Pancreas (tissue), 10 donors: ENCODE results near the gene AP1G1. TPM values are rescaled to one million over a fixed set of nuclear protein-coding genes. Genes with fewer than 3 reads are reported as not detected.

Experiments used
- ATAC-seq, 4 donors: fragments of 200-7000 bp; cut with Tn5 transposase; one replicate each; pipeline versions ENCODE4 v1.8.0 to v1.9.1; 2020; ENCODE audit warnings: mild to moderate bottlenecking in 4 of 4, moderate library complexity in 4 of 4
- DNase-seq, 6 donors: peaks; one replicate each; pipeline ENCODE4 v3.0.0-alpha.2; 2020
- FAIRE-seq: peaks from 2 replicates; lab custom pipeline; 2012; peaks lifted over from hg19 to GRCh38; lab: Jason Lieb, UNC
- H3K27ac ChIP-seq, 4 donors: fragments of 200-600 bp; sonication (generic); 1 replicate in 3 of 4; 2 replicates in 1 of 4; pipeline versions ENCODE4 v1.5.0 to v1.8.0; 2020
- H3K27me3 ChIP-seq, 4 donors: fragments of 200-600 bp; one replicate each; pipeline ENCODE4 v1.8.0; 2021
- H3K36me3 ChIP-seq, 3 donors: fragments of 200-600 bp; sonication (generic) in 1 of 3; one replicate each; pipeline versions ENCODE4 v1.5.0 to v1.8.0; 2020 to 2021
- H3K4me1 ChIP-seq, 3 donors: fragments of 200-600 bp; one replicate each; pipeline ENCODE4 v1.8.0; 2021
- H3K4me3 ChIP-seq, 4 donors: fragments of 200-600 bp; sonication (generic) in 2 of 4; one replicate each; pipeline versions ENCODE4 v1.5.0 to v1.8.0; 2020 to 2021
- H3K9me3 ChIP-seq, 4 donors: fragments of 200-600 bp; one replicate each; pipeline ENCODE4 v1.8.0; 2021
- CTCF ChIP-seq, 4 donors: fragments of 200-600 bp; sonication (generic) in 3 of 4; IDR thresholded peaks; one replicate each; pipeline versions ENCODE4 v1.5.0 to v1.8.0; 2021; ENCODE audit warnings: antibody characterized with exemption in 4 of 4
- WGBS, 2 donors: extraction: QIAGEN DNeasy Blood & Tissue Kit; methylation state at CpG; one replicate each; pipeline ENCODE4 v1.1.7; 2013; 5-methylcytosine and 5-hydroxymethylcytosine counted together
- intact Hi-C, 3 donors: fragments of 100-400 bp; cut with DNase I; formaldehyde crosslinking; loops; one replicate each; pipeline versions ENCODE4 v1.11.1 to v1.14.2; 2022
- polyA plus RNA-seq, 2 donors: library from polyadenylated mRNA; stranded (reverse); fragments of 200-250 nt; gene quantifications; one replicate each; pipeline ENCODE4 v1.2.3, GENCODE V29; 2013
- total RNA-seq, 6 donors: library from RNA; stranded (reverse); fragmentation: NEBNext Ultra II Directional in 4 of 6; extraction: Animal tissue kit (Norgen Biotek cat#: 25700) in 4 of 6; gene quantifications; one replicate each; pipeline versions ENCODE4 v1.2.1 to v1.2.4, GENCODE V29; 2021 to 2023
- donor health status: healthy with polysubstance abuse.
- donor health status: DM: no; HTN: no; CAD: no; lungs with moderate emphysema.
- donor health status: DM: no; HTN: no; CAD: no.
- donor health status: control.
- donor health status: control.
- donor health status: Bipolar disorder and iron deficiency.
- donor health status: DM: yes; HTN: yes; CAD: no.
- donor health status: DM: no; HTN: no; CAD: no.
- donor health status: DM: no; HTN: no; CAD: no.
- donor health status: DM: yes; HTN: yes; CAD: no.

AP1G1 gene
- total and polyA plus RNA-seq, 8 donors = 15.3 to 50.8 (median 34.5) TPM

- FAIRE-seq (no peak), DNase-seq (no peak), ATAC-seq (no peak)
- TF ChIP-seq CTCF (IDR thresholded peaks at IDR 0.05) = no peak
- no peaks in the 10 kb centered on the region for H3K27me3 ChIP-seq
- H3K36me3 ChIP-seq = no peaks in the 10 kb centered on the region
- no peaks in the 10 kb centered on the region for H3K9me3 ChIP-seq
- intact Hi-C loops = no loop called here
- peak within 1 kb of the TSS; percentile 66 to 75 (median 73) for H3K27ac ChIP-seq
- H3K4me1 ChIP-seq = peaks cover 0 to 9% (median 0%) of the 10 kb centered on the region in 3 donors
- 8 to 9% methylated on average over 10 of the region's 10 CpGs for WGBS, 2 donors
- H3K4me3 ChIP-seq = peak within 1 kb of the TSS; percentile 74 to 90 (median 80)
Measured at GRCh38 chr16:71724320-71724751, 84.3 kb downstream of the AP1G1 start, which contains the start of gene PHLPP2. PHLPP2 (minus strand) TSS chr16:71724701; CDS start chr16:71714795, 9,906 bp downstream.

- WGBS, 2 donors = 0 to 1% methylated on average over 46 to 104 of the region's 104 CpGs
- Histone ChIP-seq H3K4me1 (peaks cover 0 to 9% (median 0%) of the 10 kb centered on the region in 3 donors), H3K27me3 (no peaks in the 10 kb centered on the region), H3K27ac (peak overlapping the region; percentile 66 to 75 (median 73)), H3K9me3 (no peaks in the 10 kb centered on the region), H3K4me3 (peak overlapping the region; percentile 74 to 90 (median 80)), H3K36me3 (no peaks in the 10 kb centered on the region)
- intact Hi-C loops = no loop called here
- no peak for TF ChIP-seq CTCF (IDR thresholded peaks at IDR 0.05)
- FAIRE-seq (no peak), ATAC-seq (peak; percentile 82 to 93 (median 90)), DNase-seq (peak; percentile 75 to 92 (median 84))
Measured at GRCh38 chr16:71723537-71724319, 84.9 kb downstream of the AP1G1 start.

DNA sequence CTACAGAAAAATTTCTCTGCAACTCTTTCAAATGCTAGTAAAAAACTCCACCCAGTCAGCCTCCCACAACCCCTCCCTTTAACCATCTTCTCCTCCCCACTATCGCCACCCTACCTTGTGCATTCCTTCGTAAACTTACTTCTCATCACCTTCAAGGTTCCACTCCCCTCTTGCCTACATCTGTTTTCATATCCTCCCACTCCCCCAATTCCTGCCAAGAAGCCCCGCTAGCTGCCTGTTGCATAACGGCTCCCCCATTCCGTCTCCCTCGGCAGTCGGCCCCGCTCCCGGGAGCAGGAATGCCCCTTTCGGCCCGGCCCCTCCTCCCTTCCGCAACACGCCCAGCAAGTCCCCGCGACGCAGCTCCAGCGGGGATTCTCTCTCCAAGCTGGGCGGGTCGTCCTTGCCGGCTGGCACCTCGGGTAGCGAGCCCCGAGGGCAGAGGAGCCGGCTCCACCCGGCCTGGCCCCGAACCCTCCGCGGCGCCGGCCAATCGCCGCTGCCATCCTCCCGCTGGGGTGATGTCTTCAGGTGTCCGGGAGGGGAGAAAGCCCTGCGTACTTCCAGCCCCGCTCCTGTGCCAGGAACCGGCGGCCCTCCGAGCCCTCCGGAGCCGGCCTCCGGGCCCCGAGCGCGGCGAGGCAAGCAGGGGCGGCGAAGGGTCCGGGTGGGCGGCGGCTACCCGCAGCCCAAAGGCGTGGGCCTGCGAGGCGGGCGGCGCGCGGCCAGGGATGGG, 85.7 kb downstream of the AP1G1 start:
- Histone ChIP-seq H3K36me3 (no peaks in the 10 kb centered on the region), H3K27me3 (no peaks in the 10 kb centered on the region), H3K4me3 (peak overlapping the region; percentile 74 to 90 (median 80)), H3K27ac (peak overlapping the region; percentile 51 to 75 (median 60)), H3K4me1 (peaks cover 0 to 9% (median 0%) of the 10 kb centered on the region in 3 donors), H3K9me3 (no peaks in the 10 kb centered on the region)
- DNase-seq (peak; percentile 50 to 88 (median 68)), ATAC-seq (peak; percentile 37 to 68 (median 52)), FAIRE-seq (no peak)
- TF ChIP-seq CTCF (IDR thresholded peaks at IDR 0.05) = no peak
- intact Hi-C loops = no loop called here
- WGBS, 2 donors = 0 to 1% methylated on average over 42 to 59 of the region's 59 CpGs

- no peak overlapping the region for H3K4me3 ChIP-seq
- no peaks in the 10 kb centered on the region for H3K27me3 ChIP-seq
- H3K4me1 ChIP-seq = peaks cover 0 to 9% (median 0%) of the 10 kb centered on the region in 3 donors
- no peaks in the 10 kb centered on the region for H3K9me3 ChIP-seq
- intact Hi-C loops = no loop called here
- FAIRE-seq (no peak), DNase-seq (no peak), ATAC-seq (no peak)
- 68 to 69% methylated on average over 8 of the region's 8 CpGs for WGBS, 2 donors
- no peaks in the 10 kb centered on the region for H3K36me3 ChIP-seq
- H3K27ac ChIP-seq = no peak overlapping the region
- no peak for TF ChIP-seq CTCF (IDR thresholded peaks at IDR 0.05)
Measured at GRCh38 chr16:71721066-71721740, 87.4 kb downstream of the AP1G1 start.
